ENCODE results near the gene CCDC112.

- no peak for TF ChIP-seq EP300 (IDR thresholded peaks at IDR 0.05)
- no peak for TF ChIP-seq CTCF (IDR thresholded peaks at IDR 0.05)
Observed at GRCh38 chr5:115320515-115320914, 24.1 kb upstream of the CCDC112 start.
